SKM-1 treated with dmso at 0.1 percent for 144 hours (cell line): ENCODE results near the gene AHCTF1.

Source experiments
- DNase-seq: peaks from one replicate; lab custom pipeline; 2025; ENCODE audit not compliant: unreplicated experiment; lab: John Stamatoyannopoulos, UW

Gene AHCTF1

DNA sequence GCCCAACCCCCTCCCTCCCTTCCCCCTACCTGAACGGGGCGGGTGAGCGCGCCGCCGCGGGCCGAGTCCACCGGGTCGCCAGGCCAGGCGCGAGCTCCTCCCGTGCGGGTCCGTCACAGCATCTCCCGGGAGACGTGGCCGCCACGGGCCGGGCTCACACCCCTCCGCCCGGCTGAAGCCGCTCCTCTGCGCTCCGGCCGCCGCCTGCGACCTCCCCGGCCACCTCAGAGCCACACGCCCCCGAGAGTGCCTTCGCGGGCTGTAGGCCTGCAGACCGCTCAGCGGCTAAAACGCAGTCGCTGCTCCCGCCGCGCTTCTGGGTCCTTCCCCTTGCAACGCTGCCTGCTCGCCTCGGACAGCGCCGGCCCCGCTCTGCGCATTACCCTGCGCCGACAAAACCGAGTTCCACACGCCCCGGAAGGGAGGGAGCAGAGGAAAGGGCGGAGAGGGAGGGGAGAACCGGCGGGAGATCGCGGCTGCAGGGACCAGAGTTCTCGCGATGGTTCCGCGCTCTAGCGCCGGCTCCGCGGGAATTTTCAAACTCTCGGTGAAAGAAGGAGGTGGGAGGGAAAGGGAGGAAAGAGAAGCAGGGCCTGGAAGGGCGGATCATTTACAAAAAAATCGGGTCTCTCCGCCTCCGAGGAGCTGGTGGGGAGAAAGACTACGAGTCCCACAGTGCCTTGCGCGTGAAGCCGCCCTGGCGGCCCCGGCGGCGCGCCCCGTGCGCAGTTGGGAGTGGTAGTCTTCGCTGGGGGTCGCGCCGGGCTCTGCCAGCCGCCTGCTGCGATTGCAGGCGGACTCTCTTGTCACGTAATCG is at the start of gene AHCTF1:
Gene AHCTF1, minus strand, starts transcription at position 400 of the 817 bp plus-strand sequence. CDS start 13,578 bp downstream, outside the sequence.
- DNase-seq, result peak; percentile 99

GRCh38 chr1:246978785-246979184 is 47.0 kb upstream of the AHCTF1 start:
- DNase-seq, result no peak

GRCh38 chr1:246978281-246978680 is 46.5 kb upstream of the AHCTF1 start:
- no peak for DNase-seq

GRCh38 chr1:246971969-246972368 is 40.2 kb upstream of the AHCTF1 start:
- DNase-seq, result no peak

DNA sequence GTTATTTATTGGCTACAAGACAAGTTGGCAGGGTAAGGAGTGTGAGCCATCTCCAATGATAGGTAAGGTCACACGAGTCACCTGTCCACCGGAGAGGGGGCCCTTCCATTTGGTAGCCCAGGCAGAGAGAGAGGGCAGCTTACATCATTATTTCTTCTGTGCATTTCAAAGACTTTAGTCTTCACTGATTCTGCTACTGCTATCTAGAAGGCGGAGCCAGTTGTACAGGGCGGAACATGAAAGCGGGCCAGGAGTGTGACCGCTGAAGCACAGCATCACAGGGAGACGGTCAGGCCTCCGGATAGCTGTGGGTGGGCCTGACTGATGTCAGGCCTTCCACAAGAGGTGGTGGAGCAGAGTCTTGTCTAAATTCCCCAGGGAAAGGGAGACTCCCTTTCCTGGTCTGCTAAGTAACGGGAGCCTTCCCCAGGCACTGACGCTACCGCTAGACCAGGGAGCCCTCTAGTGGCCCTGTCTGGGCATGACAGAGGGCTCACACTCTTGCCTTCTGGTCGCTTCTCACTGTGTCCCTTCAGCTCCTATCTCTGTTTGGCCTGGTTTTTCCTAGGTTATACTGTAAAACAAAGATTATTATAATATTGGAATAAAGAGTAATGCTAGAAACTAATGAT is 39.5 kb upstream of the AHCTF1 start:
- peak; percentile 38 for DNase-seq

DNA sequence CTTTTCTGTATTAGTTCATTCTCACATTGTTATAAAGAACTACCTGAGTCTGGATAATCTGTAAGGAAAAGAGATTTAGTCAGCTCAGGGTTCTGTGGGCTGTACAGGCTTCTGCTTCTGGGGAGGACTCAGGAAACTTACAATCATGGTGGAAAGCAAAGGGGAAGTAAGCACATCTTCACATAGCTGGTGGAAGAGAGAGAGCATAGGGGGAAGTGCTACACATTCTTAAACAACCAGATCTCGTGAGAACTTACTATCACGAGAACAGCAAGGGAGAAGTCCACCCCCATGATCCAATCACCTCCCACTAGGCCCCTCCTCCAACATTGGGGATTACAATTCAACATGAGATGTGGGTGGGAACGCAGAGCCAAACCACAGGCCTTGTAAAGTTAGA is 37.9 kb upstream of the AHCTF1 start:
- peak; percentile 42 for DNase-seq

GRCh38 chr1:246966502-246966901 is 34.8 kb upstream of the AHCTF1 start:
- DNase-seq, result no peak

- DNase-seq, result peak; percentile 96
Measured at GRCh38 chr1:246959944-246960693, 28.4 kb upstream of the AHCTF1 start.

DNA sequence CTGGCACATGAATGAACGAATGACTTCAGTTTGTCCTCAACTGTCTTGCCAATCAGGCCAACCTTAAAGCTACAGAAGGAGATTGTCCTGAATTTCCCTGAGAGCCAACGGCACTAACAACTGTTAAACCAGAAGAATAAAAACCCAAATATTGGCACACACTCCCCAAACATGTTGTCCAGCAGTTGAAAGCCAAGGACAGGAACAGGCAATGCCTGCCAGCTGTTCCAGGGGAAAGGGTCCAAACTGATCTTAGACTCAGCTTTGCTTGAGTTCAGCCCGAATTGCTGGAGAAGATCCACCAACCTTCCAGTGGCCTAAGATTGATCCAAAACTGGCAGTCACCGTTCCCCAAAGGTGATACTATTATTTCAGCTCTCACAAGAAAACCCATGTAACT is 22.4 kb upstream of the AHCTF1 start:
- no peak for DNase-seq

GRCh38 chr1:246951413-246951812 is 19.7 kb upstream of the AHCTF1 start:
- no peak for DNase-seq

DNA sequence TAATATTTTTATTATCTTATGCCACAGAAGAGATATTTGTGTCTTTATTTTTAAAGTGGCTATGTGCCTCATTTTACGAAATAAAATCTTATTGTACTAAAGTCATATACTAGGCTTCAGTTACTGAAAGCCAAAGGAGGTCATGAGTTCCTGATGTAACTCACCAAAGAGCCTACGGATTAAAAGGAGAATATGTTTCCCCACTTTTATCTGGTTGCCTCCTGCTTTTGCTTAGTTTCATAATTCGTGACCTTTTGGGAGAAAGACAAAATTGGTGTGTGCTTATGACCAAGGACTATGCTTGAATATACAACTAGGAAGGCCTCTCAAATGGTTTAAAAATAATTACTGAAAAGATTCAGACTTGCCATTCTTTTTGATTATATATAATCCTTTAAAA is 18.2 kb upstream of the AHCTF1 start:
- DNase-seq, result no peak

DNA sequence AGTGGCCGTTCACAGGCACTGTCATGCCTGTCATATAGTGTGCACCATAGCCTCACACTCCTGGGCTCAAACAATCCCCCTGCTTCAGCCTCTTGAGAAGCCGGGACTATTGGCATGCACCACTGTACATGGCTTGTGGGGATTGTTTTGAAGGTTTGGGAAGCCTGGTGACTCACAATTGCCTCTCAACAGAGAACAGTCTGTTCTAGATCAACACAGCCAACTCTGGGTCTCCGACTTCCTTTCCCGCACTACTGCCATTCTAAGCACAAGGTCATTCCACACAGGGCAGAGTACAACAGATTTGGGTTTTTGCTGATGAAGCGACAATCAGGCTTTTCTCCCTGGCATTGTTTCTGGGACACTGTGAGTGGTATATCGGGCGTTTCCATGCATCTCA is 15.5 kb upstream of the AHCTF1 start:
- DNase-seq, result no peak

DNA sequence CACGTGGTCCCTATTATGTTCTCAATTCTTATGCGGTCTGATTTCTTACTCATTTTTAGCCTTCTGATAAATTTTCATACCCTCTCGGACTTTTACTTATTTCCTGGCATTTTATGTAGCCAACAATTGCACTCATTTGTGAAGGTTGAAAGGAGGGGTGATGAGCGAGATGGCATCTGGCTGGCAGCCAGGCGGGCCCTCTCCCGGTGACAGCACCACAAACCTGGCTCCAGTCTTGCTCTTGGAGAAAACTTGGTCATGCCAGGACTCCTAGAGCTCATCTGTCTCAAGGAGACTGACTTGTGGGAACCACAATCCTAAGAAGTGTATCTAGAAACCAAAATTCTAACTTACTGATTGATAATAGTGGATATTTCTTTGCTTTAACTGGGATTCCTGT is 14.6 kb upstream of the AHCTF1 start:
- DNase-seq, result no peak

DNA sequence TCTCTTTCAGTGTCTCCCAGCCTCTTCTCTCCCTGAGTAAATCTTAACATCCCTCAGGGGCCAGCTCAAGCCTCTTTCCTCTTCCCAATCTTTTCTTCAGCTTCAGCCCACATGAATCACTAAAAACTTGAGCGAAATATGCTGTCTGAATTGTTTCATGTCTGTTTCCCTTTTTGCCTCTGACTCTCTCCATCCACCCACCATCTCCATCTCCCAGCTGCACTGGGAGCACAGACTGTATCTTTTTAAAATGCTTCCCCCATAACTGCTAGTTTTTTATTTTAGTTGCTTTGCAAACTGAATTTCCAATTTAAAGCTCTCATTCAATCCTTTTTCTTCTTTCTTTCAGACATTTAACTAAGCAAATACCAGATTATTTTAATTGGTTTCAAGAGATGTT is 3.0 kb upstream of the AHCTF1 start:
- no peak for DNase-seq

GRCh38 chr1:246933893-246934292 is 2.1 kb upstream of the AHCTF1 start:
- no peak for DNase-seq

- no peak for DNase-seq
Measured at GRCh38 chr1:246932366-246932700, 585 bp upstream of the AHCTF1 start.

DNA sequence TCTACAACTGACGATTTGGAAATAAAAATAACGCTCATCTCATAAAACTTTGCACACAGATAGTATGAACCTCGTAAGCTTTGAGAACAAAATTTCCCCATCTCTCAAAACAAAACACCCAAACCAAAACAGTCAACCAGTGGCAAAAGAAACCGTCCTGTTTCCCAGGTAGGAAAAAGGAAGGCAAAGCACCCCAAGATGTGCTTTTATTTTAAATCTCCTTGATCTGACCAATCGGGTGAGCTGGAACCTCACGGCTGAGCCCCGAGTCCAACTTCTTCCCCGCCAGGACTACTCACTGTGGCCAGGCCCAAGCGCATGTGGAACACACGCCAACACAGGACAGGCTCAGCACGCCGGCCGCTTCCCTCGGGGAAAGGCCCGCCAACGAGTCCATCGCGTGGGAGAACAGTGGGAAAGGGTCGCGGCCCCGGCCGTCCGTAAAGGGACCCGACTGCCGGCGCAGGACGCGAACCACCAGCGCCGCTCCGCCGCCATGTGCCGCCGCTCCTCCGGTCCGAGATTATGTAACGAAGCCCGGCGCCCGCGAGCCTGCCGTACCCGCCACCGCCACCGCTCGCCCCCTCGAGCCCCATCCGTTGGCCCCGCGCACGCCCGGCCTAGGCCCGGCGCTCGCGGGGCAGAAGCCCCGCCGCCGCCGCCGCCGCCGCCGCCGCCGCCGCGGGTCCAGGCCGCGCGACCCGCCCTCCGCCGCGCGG is 759 bp downstream of the AHCTF1 start:
- peak; percentile 64 for DNase-seq

DNA sequence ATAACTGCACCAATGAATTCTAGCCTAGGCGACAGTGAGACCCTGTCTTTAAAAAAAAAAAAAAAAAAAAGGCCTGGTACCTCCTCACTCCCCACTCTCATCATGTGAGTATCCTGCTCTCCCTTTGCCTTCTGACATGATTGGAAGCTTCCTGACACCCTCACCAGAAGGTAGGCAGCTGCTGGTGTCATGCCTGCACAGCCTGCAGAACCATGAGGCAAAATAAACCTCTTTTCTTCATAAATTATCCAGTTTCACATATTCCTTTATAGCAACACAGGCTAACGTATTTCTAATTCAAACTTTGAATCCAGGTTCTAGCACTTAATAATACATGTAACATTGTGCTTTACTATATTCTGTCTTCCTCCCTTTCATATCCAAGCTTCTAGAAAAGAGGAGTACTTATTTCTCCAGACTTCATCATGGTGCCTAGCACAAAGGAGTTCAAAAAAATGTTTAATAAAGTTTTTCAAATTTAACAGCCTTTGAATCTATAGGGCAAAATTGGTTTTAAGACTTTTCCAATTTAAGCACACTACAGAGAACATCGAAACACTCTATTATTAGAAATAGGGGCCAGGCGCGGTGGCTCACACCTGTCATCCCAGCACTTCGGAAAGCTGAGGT is 5.6 kb downstream of the AHCTF1 start:
- DNase-seq, result no peak

DNA sequence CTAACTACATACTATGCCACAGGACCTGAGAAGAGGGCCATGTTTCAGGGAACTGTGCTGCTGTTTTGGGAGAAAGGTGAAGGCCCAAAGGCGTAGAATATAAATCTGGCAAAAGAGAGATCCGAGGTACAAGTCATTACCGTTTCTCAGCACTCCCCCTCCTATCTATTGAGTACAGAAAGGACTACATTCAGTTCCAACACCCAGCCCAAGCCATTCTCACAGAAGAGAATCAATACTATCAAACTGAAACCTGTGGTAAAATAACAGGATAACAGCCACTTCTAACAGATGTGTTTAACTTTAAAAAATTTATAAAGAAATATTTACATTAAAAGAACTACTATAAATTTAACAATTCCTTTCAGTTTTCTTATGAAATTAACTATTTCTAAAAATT is 7.8 kb downstream of the AHCTF1 start:
- DNase-seq, result no peak

DNA sequence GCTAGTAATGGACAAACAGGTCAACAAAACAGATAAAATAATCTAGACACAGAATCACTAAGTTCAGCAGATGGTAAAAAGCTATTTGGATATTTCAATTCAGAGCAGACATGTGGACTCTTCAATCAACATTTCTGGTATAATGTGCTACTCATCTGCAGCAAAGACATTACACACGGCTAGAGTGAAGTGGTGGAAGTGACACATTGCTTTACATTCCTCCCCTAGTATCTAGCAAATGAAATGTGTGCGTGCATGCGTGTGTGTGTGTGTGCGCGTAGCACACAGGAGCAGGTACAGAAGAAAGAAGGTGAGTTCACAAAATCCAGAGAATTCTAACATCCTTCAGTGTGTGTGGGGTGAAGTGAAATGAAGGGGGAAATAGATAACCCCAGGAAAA is 8.3 kb downstream of the AHCTF1 start:
- DNase-seq, result no peak

DNA sequence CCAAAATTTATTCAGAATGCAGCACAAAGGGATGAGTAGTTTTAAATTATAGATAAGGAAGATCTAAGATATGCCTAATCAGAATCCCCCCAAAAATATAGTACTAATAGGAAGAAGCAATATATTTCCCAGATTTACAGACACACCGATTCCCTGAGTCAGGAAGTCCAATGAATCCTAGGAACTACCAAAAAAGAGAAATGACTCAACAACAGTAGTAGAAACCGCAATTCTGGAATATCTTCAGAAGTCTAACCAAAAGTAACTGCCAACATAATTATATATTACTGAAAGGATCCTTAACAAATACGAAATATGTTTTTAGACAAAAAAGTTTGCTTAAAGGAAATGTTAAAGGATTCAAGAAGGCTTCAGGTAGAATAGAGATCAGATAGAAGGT is 10.3 kb downstream of the AHCTF1 start:
- DNase-seq, result no peak
